IMR-90 (cell line): ENCODE data around the gene MAPK11. TPM values are rescaled to one million over a fixed set of nuclear protein-coding genes. Genes with fewer than 3 reads are reported as not detected.
A peak's percentile ranks its signal among the peaks of the same experiment; 100 is the strongest.

Source experiments
- ATAC-seq: fragments of 200-7000 bp; cut with Tn5 transposase; 2 replicates; pipeline ENCODE4 v1.9.1; 2020; ENCODE audit warnings: low read depth, mild to moderate bottlenecking, moderate library complexity
- BruUV-seq: library from RNA; stranded (reverse); fragments of 400-500 nt; replicated peaks from 2 replicates; lab custom pipeline; 2021; lab: Mats Ljungman, UMichigan
- CTCF ChIA-PET: fragments of 300-600 bp; formaldehyde crosslinking; extraction: SDS; loops from one replicate; lab custom pipeline; 2021; ENCODE audit warnings: antibody characterized with exemption; lab: Yijun Ruan, JAX
- POLR2A ChIA-PET: fragments of 300-600 bp; sonication (Branson Sonifier 250); formaldehyde crosslinking; loops from one replicate; lab custom pipeline; 2022; ENCODE audit warnings: antibody characterized with exemption; ENCODE audit not compliant: unreplicated experiment; lab: Charles Lee
- DNase-seq: peaks from one replicate; pipeline ENCODE4 v3.0.0; 2013
- H2AFZ ChIP-seq: replicated peaks from 2 replicates; pipeline ENCODE3; 2013; ENCODE audit warnings: low read length, mild to moderate bottlenecking; ENCODE audit not compliant: poor library complexity
- H2AK5ac ChIP-seq: 2 replicates; pipeline ENCODE4 v1.6.1; 2013; ENCODE audit warnings: low read depth, low read length, inconsistent platforms
- H2AK9ac ChIP-seq: replicated peaks from 2 replicates; pipeline ENCODE3; 2013; ENCODE audit warnings: mild to moderate bottlenecking, low read depth, low read length, moderate library complexity; ENCODE audit not compliant: poor library complexity
- H2BK120ac ChIP-seq: 2 replicates; pipeline ENCODE4 v1.6.1; 2013; ENCODE audit warnings: low read depth, low read length, inconsistent platforms
- H2BK15ac ChIP-seq: 3 replicates; pipeline ENCODE4 v1.6.1; 2013; ENCODE audit warnings: low read depth, low read length, inconsistent platforms
- H2BK20ac ChIP-seq: 2 replicates; pipeline ENCODE4 v1.6.1; 2013; ENCODE audit warnings: low read depth, mild to moderate bottlenecking, inconsistent platforms, low read length, moderate library complexity
- H2BK5ac ChIP-seq: 2 replicates; pipeline ENCODE4 v1.6.1; 2013; ENCODE audit warnings: mild to moderate bottlenecking, low read depth, low read length, inconsistent platforms; ENCODE audit not compliant: poor library complexity, severe bottlenecking
- H3K14ac ChIP-seq: replicated peaks from 2 replicates; pipeline ENCODE4 v1.6.1; 2013; ENCODE audit warnings: low read depth, low read length, inconsistent platforms
- H3K18ac ChIP-seq: 2 replicates; pipeline ENCODE4 v1.6.1; 2013; ENCODE audit warnings: low read depth, low read length, control low read depth
- H3K23ac ChIP-seq: 2 replicates; pipeline ENCODE4 v1.6.1; 2013; ENCODE audit warnings: low read depth, low read length, inconsistent platforms
- H3K27ac ChIP-seq: 2 replicates; pipeline ENCODE4 v1.5.1; 2013; ENCODE audit warnings: mild to moderate bottlenecking, control low read depth, low read length; ENCODE audit not compliant: insufficient read depth
- H3K27me3 ChIP-seq: 2 replicates; pipeline ENCODE4 v1.6.1; 2013; ENCODE audit warnings: low read length; ENCODE audit not compliant: control insufficient read depth, insufficient read depth
- H3K36me3 ChIP-seq: 2 replicates; pipeline ENCODE4 v1.6.1; 2013; ENCODE audit warnings: low read length, mixed read lengths; ENCODE audit not compliant: control insufficient read depth, insufficient read depth
- H3K4ac ChIP-seq: 2 replicates; pipeline ENCODE4 v1.6.1; 2013; ENCODE audit warnings: low read depth, low read length, inconsistent platforms
- H3K4me1 ChIP-seq: 2 replicates; pipeline ENCODE4 v1.6.1; 2013; ENCODE audit warnings: low read length, mixed read lengths; ENCODE audit not compliant: control insufficient read depth, insufficient read depth
- H3K4me2 ChIP-seq: 2 replicates; pipeline ENCODE4 v1.6.1; 2013; ENCODE audit warnings: low read depth, mild to moderate bottlenecking, control low read depth, low read length, moderate library complexity
- H3K4me3 ChIP-seq: 2 replicates; pipeline ENCODE4 v1.5.1; 2013; ENCODE audit warnings: low read depth, mild to moderate bottlenecking, control low read depth, low read length, moderate library complexity; ENCODE audit not compliant: insufficient read depth
- H3K56ac ChIP-seq: 2 replicates; pipeline ENCODE4 v1.6.1; 2013; ENCODE audit warnings: low read length, inconsistent platforms; ENCODE audit not compliant: insufficient read depth; ENCODE audit errors: extremely low read depth
- H3K79me1 ChIP-seq, 2 experiments: 2 replicates each; pipeline ENCODE4 v1.6.1; 2013; ENCODE audit warnings: low read length in 2 of 2, inconsistent platforms in 1 of 2, low read depth in 1 of 2
- H3K9ac ChIP-seq: 2 replicates; pipeline ENCODE4 v1.6.1; 2013; ENCODE audit warnings: low read depth, low read length, control low read depth
- H3K9me1 ChIP-seq: 2 replicates; pipeline ENCODE4 v1.6.1; 2013; ENCODE audit warnings: low read length, inconsistent platforms; ENCODE audit not compliant: insufficient read depth
- H3K9me3 ChIP-seq: 2 replicates; pipeline ENCODE4 v1.6.1; 2013; ENCODE audit warnings: low read length; ENCODE audit not compliant: control insufficient read depth, insufficient read depth
- H4K20me1 ChIP-seq: 2 replicates; pipeline ENCODE4 v1.6.1; 2013; ENCODE audit warnings: low read length, inconsistent platforms; ENCODE audit not compliant: insufficient read depth
- H4K5ac ChIP-seq: 2 replicates; pipeline ENCODE4 v1.6.1; 2013; ENCODE audit warnings: mild to moderate bottlenecking, low read depth, low read length, control low read depth
- H4K8ac ChIP-seq, 2 experiments: 2 replicates each; pipeline ENCODE4 v1.6.1; 2013; ENCODE audit warnings: low read depth in 2 of 2, low read length in 2 of 2, control low read depth in 1 of 2, inconsistent platforms in 1 of 2
- H4K91ac ChIP-seq: 2 replicates; pipeline ENCODE4 v1.6.1; 2013; ENCODE audit warnings: low read depth, low read length, inconsistent platforms; ENCODE audit not compliant: insufficient read depth
- BHLHE40 ChIP-seq: fragments of 150-350 bp; IDR thresholded peaks from 2 replicates; pipeline ENCODE4 v1.6.1; 2016; ENCODE audit warnings: mild to moderate bottlenecking, low read depth, low read length
- CEBPB ChIP-seq: IDR thresholded peaks from 2 replicates; pipeline ENCODE4 v1.6.1; 2012; ENCODE audit warnings: low read depth, low read length, improper control_type of control experiment
- CHD1 ChIP-seq: IDR thresholded peaks from 2 replicates; pipeline ENCODE4 v1.6.1; 2012; ENCODE audit warnings: low read depth, low read length, improper control_type of control experiment
- FOS ChIP-seq: fragments of 150-350 bp; IDR thresholded peaks from 2 replicates; pipeline ENCODE4 v1.6.1; 2016; ENCODE audit warnings: low read depth, low read length
- MAFK ChIP-seq: IDR thresholded peaks from 2 replicates; pipeline ENCODE4 v1.6.1; 2012; ENCODE audit warnings: low read depth, low read length, improper control_type of control experiment
- MAZ ChIP-seq: IDR thresholded peaks from 2 replicates; pipeline ENCODE4 v1.6.1; 2012; ENCODE audit warnings: low read depth, mild to moderate bottlenecking, low read length, improper control_type of control experiment, moderate library complexity, borderline replicate concordance
- MXI1 ChIP-seq: IDR thresholded peaks from 2 replicates; pipeline ENCODE4 v1.6.1; 2012; ENCODE audit warnings: low read depth, mild to moderate bottlenecking, low read length, moderate library complexity, borderline replicate concordance
- NFE2L2 ChIP-seq: fragments of 150-350 bp; IDR thresholded peaks from 2 replicates; pipeline ENCODE4 v1.6.1; 2016; ENCODE audit warnings: low read depth, mild to moderate bottlenecking, low read length
- POLR2A ChIP-seq: IDR thresholded peaks from 2 replicates; pipeline ENCODE4 v1.6.1; 2012; ENCODE audit warnings: mild to moderate bottlenecking, low read depth, low read length
- RAD21 ChIP-seq: IDR thresholded peaks from 2 replicates; pipeline ENCODE4 v1.6.1; 2012; ENCODE audit warnings: low read length, improper control_type of control experiment
- RCOR1 ChIP-seq: IDR thresholded peaks from 2 replicates; pipeline ENCODE4 v1.6.1; 2012; ENCODE audit warnings: mild to moderate bottlenecking, low read length, improper control_type of control experiment; ENCODE audit not compliant: insufficient replicate concordance
- RFX5 ChIP-seq: IDR thresholded peaks from 2 replicates; pipeline ENCODE4 v1.8.0; 2012; ENCODE audit warnings: low read depth, mild to moderate bottlenecking, low read length, moderate library complexity
- SMC3 ChIP-seq: fragments of 150-350 bp; IDR thresholded peaks from 2 replicates; pipeline ENCODE4 v1.6.1; 2016; ENCODE audit warnings: low read depth, mild to moderate bottlenecking, antibody characterized with exemption, low read length, moderate library complexity
- WGBS, 2 experiments: methylation state at CpG; one replicate each; pipeline versions ENCODE4 v1.1.5 to v1.1.7; 2013; ENCODE audit warnings: missing lambda C conversion rate in 2 of 2; ENCODE audit not compliant: insufficient read length in 1 of 2; ENCODE audit errors: extremely low coverage in 2 of 2; 5-methylcytosine and 5-hydroxymethylcytosine counted together
- dilution Hi-C: fragments of 300-500 bp; cut with HindIII; formaldehyde crosslinking; loops from one replicate; pipeline ENCODE4 v1.14.3; 2018; ENCODE audit warnings: low sequenced_read_pairs; ENCODE audit not compliant: unreplicated experiment
- in situ Hi-C: fragments of 300-500 bp; cut with MboI; formaldehyde crosslinking; loops from 3 replicates; pipeline ENCODE4 v1.14.3; 2019; ENCODE audit warnings: low sequenced_read_pairs, inconsistent platforms, mixed read lengths
- intact Hi-C: fragments of 100-400 bp; cut with micrococcal nuclease; formaldehyde crosslinking; loops from 2 replicates; pipeline ENCODE4 v1.10.0; 2022
- polyA plus RNA-seq, 3 experiments: library from polyadenylated mRNA; depleted of rRNA; stranded (reverse); fragments of >200 nt; gene quantifications; 2 replicates each; pipeline ENCODE4 v1.2.3, GENCODE V29; 2012; ENCODE audit warnings: low replicate concordance in 1 of 3
- total RNA-seq: library from RNA; depleted of rRNA; stranded (reverse); fragments of >200 nt; gene quantifications from 2 replicates; pipeline ENCODE4 v1.2.3, GENCODE V29; 2012
- TF ChIP-seq, protein P1 (sequence below): fragments of 150-350 bp; IDR thresholded peaks from 2 replicates; pipeline ENCODE4 v1.6.1; 2016; ENCODE audit warnings: low read depth, mild to moderate bottlenecking, low read length, moderate library complexity, borderline replicate concordance
- TF ChIP-seq, protein P2 (sequence below): conservative IDR thresholded peaks from 2 replicates; pipeline ENCODE4 v1.5.1; 2012; ENCODE audit warnings: mild to moderate bottlenecking, low read depth, low read length, improper control_type of control experiment
- TF ChIP-seq, protein P3 (sequence below): fragments of 150-350 bp; IDR thresholded peaks from 2 replicates; pipeline ENCODE4 v1.6.1; 2017; ENCODE audit warnings: mild to moderate bottlenecking, antibody characterized with exemption, low read length, low read depth

MAPK11 gene
- total and polyA plus RNA-seq, 2 of the 4 experiments (the other 2 are of a cell fraction): 8.1 to 14.4 TPM

DNA sequence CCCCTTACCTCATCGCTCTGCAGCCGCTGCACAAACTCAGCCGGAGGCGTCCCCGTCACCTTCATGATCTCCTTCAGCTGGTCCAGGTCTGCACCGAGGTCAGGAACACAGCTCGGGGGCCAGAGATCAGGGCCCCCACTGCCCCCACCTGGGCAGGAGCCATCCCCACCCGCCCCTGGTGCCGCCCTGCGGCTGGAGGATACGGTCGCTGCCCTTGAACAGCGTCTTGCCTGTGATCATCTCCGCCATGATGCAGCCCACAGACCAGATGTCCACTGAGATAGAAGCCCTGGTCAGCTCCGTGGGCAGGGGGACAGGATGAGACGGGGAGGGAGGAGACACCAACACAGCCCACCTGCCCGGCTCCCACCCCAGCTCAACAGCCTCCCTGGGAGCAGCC, 14.6 kb downstream of the MAPK11 start:
- dilution Hi-C loops (no loop called here), in situ Hi-C loops (no loop called here), intact Hi-C loops (no loop called here)
- Histone ChIP-seq H3K27me3 (no peaks in the 10 kb centered on the region), H3K4me2 (no peak overlapping the region), H3K36me3 (peaks cover 35% of the 10 kb centered on the region; the same call in 1 of the 2 replicates), H2BK20ac (no peak overlapping the region), H3K4me3 (no peak overlapping the region), H3K14ac (no peak overlapping the region), H3K27ac (no peak overlapping the region), H2BK15ac (no peak overlapping the region), H4K5ac (no peak overlapping the region), H3K23ac (no peak overlapping the region), H4K8ac (no peak overlapping the region), H2AK5ac (no peak overlapping the region), H2AFZ (peak overlapping the region; percentile 58), H2BK120ac (no peak overlapping the region), H3K9me1 (no peaks in the 10 kb centered on the region), H3K9ac (no peak overlapping the region), H3K4ac (no peak overlapping the region), H4K91ac (no peak overlapping the region), H3K56ac (no peak overlapping the region), H2BK5ac (no peak overlapping the region), H3K9me3 (no peaks in the 10 kb centered on the region), H3K18ac (no peak overlapping the region), H2AK9ac (no peak overlapping the region), H3K4me1 (peaks cover 9% of the 10 kb centered on the region), H3K79me1 (peaks cover 7 to 38% of the 10 kb centered on the region in 2 experiments; a peak in 3 of 4 replicates), H4K20me1 (peaks cover 32% of the 10 kb centered on the region)
- ChIA-PET CTCF (no interaction called here), POLR2A (no interaction called here)
- no TSS peak for BruUV-seq
- ATAC-seq: no peak
- 90% methylated on average over 6 of the region's 17 CpGs; no CpG with 5 or more reads in 1 of the 2 experiments for WGBS, 2 experiments
- no peak for DNase-seq
- TF ChIP-seq, protein P1, sequence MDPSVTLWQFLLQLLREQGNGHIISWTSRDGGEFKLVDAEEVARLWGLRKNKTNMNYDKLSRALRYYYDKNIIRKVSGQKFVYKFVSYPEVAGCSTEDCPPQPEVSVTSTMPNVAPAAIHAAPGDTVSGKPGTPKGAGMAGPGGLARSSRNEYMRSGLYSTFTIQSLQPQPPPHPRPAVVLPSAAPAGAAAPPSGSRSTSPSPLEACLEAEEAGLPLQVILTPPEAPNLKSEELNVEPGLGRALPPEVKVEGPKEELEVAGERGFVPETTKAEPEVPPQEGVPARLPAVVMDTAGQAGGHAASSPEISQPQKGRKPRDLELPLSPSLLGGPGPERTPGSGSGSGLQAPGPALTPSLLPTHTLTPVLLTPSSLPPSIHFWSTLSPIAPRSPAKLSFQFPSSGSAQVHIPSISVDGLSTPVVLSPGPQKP: no peak
- no peak for TF ChIP-seq CHD1
- TF ChIP-seq NFE2L2: no peak
- TF ChIP-seq, protein P2, sequence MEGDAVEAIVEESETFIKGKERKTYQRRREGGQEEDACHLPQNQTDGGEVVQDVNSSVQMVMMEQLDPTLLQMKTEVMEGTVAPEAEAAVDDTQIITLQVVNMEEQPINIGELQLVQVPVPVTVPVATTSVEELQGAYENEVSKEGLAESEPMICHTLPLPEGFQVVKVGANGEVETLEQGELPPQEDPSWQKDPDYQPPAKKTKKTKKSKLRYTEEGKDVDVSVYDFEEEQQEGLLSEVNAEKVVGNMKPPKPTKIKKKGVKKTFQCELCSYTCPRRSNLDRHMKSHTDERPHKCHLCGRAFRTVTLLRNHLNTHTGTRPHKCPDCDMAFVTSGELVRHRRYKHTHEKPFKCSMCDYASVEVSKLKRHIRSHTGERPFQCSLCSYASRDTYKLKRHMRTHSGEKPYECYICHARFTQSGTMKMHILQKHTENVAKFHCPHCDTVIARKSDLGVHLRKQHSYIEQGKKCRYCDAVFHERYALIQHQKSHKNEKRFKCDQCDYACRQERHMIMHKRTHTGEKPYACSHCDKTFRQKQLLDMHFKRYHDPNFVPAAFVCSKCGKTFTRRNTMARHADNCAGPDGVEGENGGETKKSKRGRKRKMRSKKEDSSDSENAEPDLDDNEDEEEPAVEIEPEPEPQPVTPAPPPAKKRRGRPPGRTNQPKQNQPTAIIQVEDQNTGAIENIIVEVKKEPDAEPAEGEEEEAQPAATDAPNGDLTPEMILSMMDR: no peak
- TF ChIP-seq, protein P3, sequence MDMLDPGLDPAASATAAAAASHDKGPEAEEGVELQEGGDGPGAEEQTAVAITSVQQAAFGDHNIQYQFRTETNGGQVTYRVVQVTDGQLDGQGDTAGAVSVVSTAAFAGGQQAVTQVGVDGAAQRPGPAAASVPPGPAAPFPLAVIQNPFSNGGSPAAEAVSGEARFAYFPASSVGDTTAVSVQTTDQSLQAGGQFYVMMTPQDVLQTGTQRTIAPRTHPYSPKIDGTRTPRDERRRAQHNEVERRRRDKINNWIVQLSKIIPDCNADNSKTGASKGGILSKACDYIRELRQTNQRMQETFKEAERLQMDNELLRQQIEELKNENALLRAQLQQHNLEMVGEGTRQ: no peak
- no peak for TF ChIP-seq RAD21
- TF ChIP-seq FOS: no peak
- TF ChIP-seq MXI1: no peak
- TF ChIP-seq RCOR1: no peak
- TF ChIP-seq MAFK: no peak
- TF ChIP-seq SMC3: no peak
- no peak for TF ChIP-seq BHLHE40
- TF ChIP-seq POLR2A: no peak
- no peak for TF ChIP-seq CEBPB
- no peak for TF ChIP-seq MAZ
- TF ChIP-seq RFX5: no peak
